OCI-LY3 (cell line): ENCODE results near the gene PROB1.

Experiments used
- H2AFZ ChIP-seq: fragments of 200-600, 300-600 bp; shearing (Covaris generic); 2 replicates; pipeline ENCODE4 v1.6.0; 2014; ENCODE audit warnings: antibody characterized with exemption, low read depth, low read length
- H3K27ac ChIP-seq: fragments of 200-600, 300-600 bp; sonication (generic); 2 replicates; pipeline ENCODE4 v1.5.1; 2014; ENCODE audit warnings: mild to moderate bottlenecking, low read length, moderate library complexity, mixed read lengths
- H3K27me3 ChIP-seq: fragments of 200-600, 300-600 bp; sonication (generic); 2 replicates; pipeline ENCODE4 v1.6.1; 2014; ENCODE audit warnings: low read depth, low read length, mixed read lengths
- H3K36me3 ChIP-seq: fragments of 200-600, 300-600 bp; sonication (generic); replicated peaks from 2 replicates; pipeline ENCODE3; 2014; ENCODE audit warnings: low read depth, low read length, mixed read lengths
- H3K4me1 ChIP-seq: fragments of 300-600, 200-600 bp; sonication (generic); 2 replicates; pipeline ENCODE4 v1.6.1; 2014; ENCODE audit warnings: low read length, mixed read lengths
- H3K4me2 ChIP-seq: fragments of 200-600, 300-600 bp; sonication (generic); 2 replicates; pipeline ENCODE4 v1.6.1; 2014; ENCODE audit warnings: low read length, mixed read lengths
- H3K4me3 ChIP-seq: fragments of 300-600, 200-600 bp; sonication (generic); 2 replicates; pipeline ENCODE4 v1.5.1; 2014; ENCODE audit warnings: antibody characterized with exemption, mild to moderate bottlenecking, low read length, moderate library complexity
- H3K79me2 ChIP-seq: fragments of 300-600, 200-600 bp; shearing (Covaris generic); 2 replicates; pipeline ENCODE4 v1.6.1; 2014; ENCODE audit warnings: mild to moderate bottlenecking, low read length, mixed read lengths
- H3K9ac ChIP-seq: fragments of 300-600, 200-600 bp; shearing (Covaris generic); 2 replicates; pipeline ENCODE4 v1.6.0; 2014; ENCODE audit warnings: mild to moderate bottlenecking, low read length, moderate library complexity
- H3K9me3 ChIP-seq: fragments of 200-600, 300-600 bp; shearing (Covaris generic); 2 replicates; pipeline ENCODE4 v1.6.1; 2014; ENCODE audit warnings: low read length, mixed read lengths; ENCODE audit not compliant: insufficient read depth
- H4K20me1 ChIP-seq: fragments of 200-600, 300-600 bp; sonication (generic); 2 replicates; pipeline ENCODE4 v1.6.1; 2016; ENCODE audit warnings: low read length, mixed read lengths; ENCODE audit not compliant: insufficient read depth
- EZH2phosphoT487 ChIP-seq: fragments of 200-600 bp; shearing (Covaris generic); IDR thresholded peaks from 2 replicates; pipeline ENCODE4 v1.6.1; 2018; ENCODE audit warnings: antibody characterized with exemption, mixed run types, low read depth
- TF ChIP-seq, protein P1 (sequence below): fragments of 200-600, 300-600 bp; sonication (generic); IDR thresholded peaks from 2 replicates; pipeline ENCODE4 v1.5.1; 2014; ENCODE audit warnings: antibody characterized with exemption, low read length, low read depth

Gene PROB1

GRCh38 chr5:139406963-139407362 is 12.1 kb upstream of the PROB1 start:
- H4K20me1 ChIP-seq: no peaks in the 10 kb centered on the region
- peaks cover 60% of the 10 kb centered on the region for H3K4me1 ChIP-seq
- H3K9me3 ChIP-seq: no peaks in the 10 kb centered on the region
- TF ChIP-seq EZH2phosphoT487: no peak
- TF ChIP-seq, protein P1, sequence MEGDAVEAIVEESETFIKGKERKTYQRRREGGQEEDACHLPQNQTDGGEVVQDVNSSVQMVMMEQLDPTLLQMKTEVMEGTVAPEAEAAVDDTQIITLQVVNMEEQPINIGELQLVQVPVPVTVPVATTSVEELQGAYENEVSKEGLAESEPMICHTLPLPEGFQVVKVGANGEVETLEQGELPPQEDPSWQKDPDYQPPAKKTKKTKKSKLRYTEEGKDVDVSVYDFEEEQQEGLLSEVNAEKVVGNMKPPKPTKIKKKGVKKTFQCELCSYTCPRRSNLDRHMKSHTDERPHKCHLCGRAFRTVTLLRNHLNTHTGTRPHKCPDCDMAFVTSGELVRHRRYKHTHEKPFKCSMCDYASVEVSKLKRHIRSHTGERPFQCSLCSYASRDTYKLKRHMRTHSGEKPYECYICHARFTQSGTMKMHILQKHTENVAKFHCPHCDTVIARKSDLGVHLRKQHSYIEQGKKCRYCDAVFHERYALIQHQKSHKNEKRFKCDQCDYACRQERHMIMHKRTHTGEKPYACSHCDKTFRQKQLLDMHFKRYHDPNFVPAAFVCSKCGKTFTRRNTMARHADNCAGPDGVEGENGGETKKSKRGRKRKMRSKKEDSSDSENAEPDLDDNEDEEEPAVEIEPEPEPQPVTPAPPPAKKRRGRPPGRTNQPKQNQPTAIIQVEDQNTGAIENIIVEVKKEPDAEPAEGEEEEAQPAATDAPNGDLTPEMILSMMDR: no peak
- peak overlapping the region; percentile 93 for H3K27ac ChIP-seq
- H3K79me2 ChIP-seq: no peaks in the 10 kb centered on the region
- H3K4me2 ChIP-seq: peak overlapping the region; percentile 69
- H3K9ac ChIP-seq: peak overlapping the region; percentile 53; the same call in 1 of the 2 replicates
- H3K4me3 ChIP-seq: 0 out of 2 replicates have a peak overlapping the region, but pooled peaks have one; percentile 30
- H3K36me3 ChIP-seq: no peaks in the 10 kb centered on the region
- H3K27me3 ChIP-seq: no peaks in the 10 kb centered on the region
- 0 out of 2 replicates have a peak overlapping the region, but pooled peaks have one; percentile 17 for H2AFZ ChIP-seq

DNA sequence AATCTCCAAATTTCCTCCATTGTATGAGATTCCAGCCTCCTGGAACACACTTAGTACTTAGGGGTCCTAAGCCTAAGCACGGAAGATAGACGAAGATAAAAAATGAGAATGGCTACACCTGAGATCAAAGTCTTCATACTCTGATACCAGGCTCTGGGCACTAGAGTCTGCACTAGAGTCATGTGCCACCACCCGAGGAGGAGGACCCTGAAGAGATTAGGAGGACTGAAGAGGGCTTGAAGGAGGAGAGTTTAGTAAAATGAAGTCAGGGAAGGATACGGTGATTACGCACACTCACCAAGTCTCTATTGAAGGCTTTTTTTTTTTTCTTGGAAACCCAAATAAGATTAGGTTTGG is 9.6 kb upstream of the PROB1 start:
- no peaks in the 10 kb centered on the region for H4K20me1 ChIP-seq
- H3K27ac ChIP-seq: peak overlapping the region; percentile 92
- peak overlapping the region; percentile 86 for H3K4me2 ChIP-seq
- peak overlapping the region; percentile 70 for H3K9ac ChIP-seq
- H3K79me2 ChIP-seq: no peaks in the 10 kb centered on the region
- H3K4me3 ChIP-seq: peak overlapping the region; percentile 97
- TF ChIP-seq, protein P1: no peak
- no peak for TF ChIP-seq EZH2phosphoT487
- peaks cover 58% of the 10 kb centered on the region for H3K4me1 ChIP-seq
- H3K9me3 ChIP-seq: no peaks in the 10 kb centered on the region
- H3K27me3 ChIP-seq: no peaks in the 10 kb centered on the region
- H2AFZ ChIP-seq: peak overlapping the region; percentile 81
- no peaks in the 10 kb centered on the region for H3K36me3 ChIP-seq

DNA sequence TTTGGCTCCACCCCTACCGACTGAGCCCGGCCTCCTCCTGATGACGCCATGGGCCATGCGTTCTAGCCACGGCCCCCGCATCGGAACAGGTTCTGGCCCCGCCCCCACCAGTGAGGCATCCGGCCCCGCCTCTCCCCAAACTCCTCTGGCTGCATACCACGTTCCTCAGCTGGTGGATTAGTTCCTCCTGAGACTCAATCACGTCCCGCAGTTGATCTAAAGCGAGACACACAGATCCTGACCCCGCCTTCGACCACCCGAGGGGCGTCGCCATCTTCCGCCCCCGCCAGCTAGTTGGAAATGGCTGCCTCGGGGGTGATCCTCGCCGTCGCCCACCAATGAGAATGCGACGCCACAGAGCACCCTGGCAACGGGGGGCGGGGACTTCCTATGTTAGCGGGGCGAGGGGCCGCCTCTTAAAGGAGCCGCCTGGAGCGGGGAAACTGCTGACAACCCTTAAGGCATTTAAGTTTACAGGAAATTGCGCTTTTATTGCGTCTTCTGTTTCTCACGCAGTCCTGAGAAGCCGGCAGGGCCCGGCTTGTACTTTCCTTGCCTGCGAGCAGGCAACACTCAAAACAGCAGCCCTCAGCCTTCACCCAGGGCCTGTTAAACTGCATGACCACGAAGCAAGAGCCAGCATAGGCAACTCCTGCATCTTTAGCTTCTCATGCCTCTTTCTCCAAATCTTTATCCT is 9.0 kb upstream of the PROB1 start, which contains the start of gene SPATA24:
Gene SPATA24, minus strand, starts transcription at position 303 of the 697 bp plus-strand sequence. Its CDS starts 29 bp downstream, at position 274.
- Histone ChIP-seq H3K4me3 (peak within 1 kb of the TSS; percentile 97), H3K27me3 (no peaks in the 10 kb centered on the region), H3K4me1 (peaks cover 57% of the 10 kb centered on the region), H3K79me2 (no peaks in the 10 kb centered on the region), H4K20me1 (no peaks in the 10 kb centered on the region), H3K9me3 (no peaks in the 10 kb centered on the region), H2AFZ (peak within 1 kb of the TSS; percentile 81), H3K36me3 (no peaks in the 10 kb centered on the region), H3K4me2 (peak within 1 kb of the TSS; percentile 99), H3K9ac (peak within 1 kb of the TSS; percentile 70), H3K27ac (peak within 1 kb of the TSS; percentile 92)
- TF ChIP-seq, protein P1: no peak
- TF ChIP-seq EZH2phosphoT487: no peak

- Histone ChIP-seq H3K4me1 (peaks cover 55% of the 10 kb centered on the region), H3K9ac (peak overlapping the region; percentile 70), H3K9me3 (no peaks in the 10 kb centered on the region), H3K36me3 (no peaks in the 10 kb centered on the region), H3K4me3 (peak overlapping the region; percentile 97), H4K20me1 (no peaks in the 10 kb centered on the region), H3K79me2 (no peaks in the 10 kb centered on the region), H2AFZ (0 out of 2 replicates have a peak overlapping the region, but pooled peaks have one; percentile 59), H3K4me2 (peak overlapping the region; percentile 99), H3K27ac (peak overlapping the region; percentile 92), H3K27me3 (no peaks in the 10 kb centered on the region)
- TF ChIP-seq EZH2phosphoT487: no peak
- TF ChIP-seq, protein P1: no peak
These were observed 8.5 kb upstream of the PROB1 start for GRCh38 chr5:139403418-139403786.
